GM12878 (cell line): ENCODE results near the gene OR5AC2. TPM values are rescaled to one million over a fixed set of nuclear protein-coding genes. Genes with fewer than 3 reads are reported as not detected.

Experiments
- ATAC-seq: fragments of 200-7000 bp; cut with Tn5 transposase; 3 replicates; pipeline ENCODE4 v1.9.1; 2020; ENCODE audit warnings: mild to moderate bottlenecking, moderate library complexity
- BruUV-seq: library from RNA; stranded (reverse); fragments of 400-500 nt; replicated peaks from 2 replicates; lab custom pipeline; 2021; lab: Mats Ljungman, UMichigan
- CTCF ChIA-PET: fragments of 300-600 bp; sonication (Branson Sonifier 250); formaldehyde crosslinking; extraction: SDS; loops from one replicate; lab custom pipeline; 2021; ENCODE audit warnings: inconsistent platforms; lab: Yijun Ruan, JAX
- POLR2A ChIA-PET: fragments of 350-600 bp; formaldehyde crosslinking; extraction: SDS; loops from one replicate; lab custom pipeline; 2021; ENCODE audit warnings: inconsistent platforms; lab: Charles Lee
- RAD21 ChIA-PET: fragments of 300-600 bp; sonication (Branson Sonifier 250); formaldehyde crosslinking; loops from one replicate; lab custom pipeline; 2023; ENCODE audit warnings: antibody characterized with exemption; ENCODE audit not compliant: unreplicated experiment; lab: Charles Lee
- SMC1A ChIA-PET: fragments of 300-600 bp; sonication (Branson Sonifier 250); formaldehyde crosslinking; loops from one replicate; lab custom pipeline; 2023; ENCODE audit not compliant: unreplicated experiment, uncharacterized antibody; lab: Charles Lee
- DNase-seq: peaks from one replicate; pipeline ENCODE4 v3.0.0-alpha.2; 2011; ENCODE audit warnings: low read depth, low spot score
- FAIRE-seq: peaks from 3 replicates; lab custom pipeline; 2011; peaks lifted over from hg19 to GRCh38; lab: Jason Lieb, UNC
- H2AFZ ChIP-seq: 2 replicates; pipeline ENCODE4 v1.6.0; 2011; ENCODE audit warnings: low read depth, low read length, control low read depth; ENCODE audit not compliant: control insufficient read depth
- H3K27ac ChIP-seq: 2 replicates; pipeline ENCODE4 v1.5.1; 2011; ENCODE audit warnings: control low read depth; ENCODE audit not compliant: control insufficient read depth, insufficient read depth
- H3K27me3 ChIP-seq, 2 experiments: replicated peaks in 1 of 2; 2 replicates each; pipeline versions ENCODE4 v1.6.0 to v1.6.1; 2011; ENCODE audit warnings: low read length in 1 of 2; ENCODE audit not compliant: control insufficient read depth in 2 of 2, insufficient read depth in 2 of 2
- H3K36me3 ChIP-seq, 2 experiments: 2 replicates each; pipeline ENCODE4 v1.5.1; 2011; ENCODE audit warnings: low read length in 1 of 2; ENCODE audit not compliant: control insufficient read depth in 2 of 2, insufficient read depth in 2 of 2
- H3K4me1 ChIP-seq: 2 replicates; pipeline ENCODE4 v1.6.1; 2011; ENCODE audit warnings: mild to moderate bottlenecking, low read length, moderate library complexity, mixed read lengths; ENCODE audit not compliant: control insufficient read depth, insufficient read depth
- H3K4me2 ChIP-seq: 2 replicates; pipeline ENCODE4 v1.6.0; 2011; ENCODE audit warnings: control low read depth; ENCODE audit not compliant: control insufficient read depth, insufficient read depth
- H3K4me3 ChIP-seq: fragments of 200-600 bp; sonication (generic); 2 replicates; pipeline ENCODE4 v1.5.1; 2016
- H3K79me2 ChIP-seq: 2 replicates; pipeline ENCODE4 v1.6.0; 2011; ENCODE audit warnings: low read length; ENCODE audit not compliant: control insufficient read depth, insufficient read depth
- H3K9ac ChIP-seq: 2 replicates; pipeline ENCODE4 v1.8.0; 2011; ENCODE audit warnings: low read length, control low read depth, mixed read lengths; ENCODE audit not compliant: control insufficient read depth, insufficient read depth
- H3K9me3 ChIP-seq: replicated peaks from 3 replicates; pipeline ENCODE4 v1.5.1; 2011; ENCODE audit warnings: mild to moderate bottlenecking, low read length; ENCODE audit not compliant: control insufficient read depth, insufficient read depth
- H4K20me1 ChIP-seq: 2 replicates; pipeline ENCODE4 v1.6.0; 2011; ENCODE audit not compliant: control insufficient read depth, insufficient read depth
- BACH1 ChIP-seq: fragments of 450-650 bp; IDR thresholded peaks from 2 replicates; pipeline ENCODE4 v1.6.1; 2017; ENCODE audit warnings: mild to moderate bottlenecking, borderline replicate concordance
- CEBPB ChIP-seq, 2 experiments: fragments of 150-350 bp in 1 of 2; IDR thresholded peaks; 2 replicates each; pipeline ENCODE4 v1.6.1; 2012 to 2014; ENCODE audit warnings: low read depth in 2 of 2, low read length in 2 of 2, borderline replicate concordance in 1 of 2, inconsistent platforms in 1 of 2
- CEBPZ ChIP-seq: fragments of 150-350 bp; IDR thresholded peaks from 2 replicates; pipeline ENCODE4 v1.6.1; 2016; ENCODE audit warnings: low read depth, low read length
- CREM ChIP-seq: IDR thresholded peaks from 2 replicates; pipeline ENCODE4 v1.6.1; 2014; ENCODE audit warnings: antibody characterized with exemption, low read depth
- E2F4 ChIP-seq: IDR thresholded peaks from 2 replicates; pipeline ENCODE4 v1.6.1; 2012; ENCODE audit warnings: low read depth, low read length, improper control_type of control experiment
- EP300 ChIP-seq, 2 experiments: fragments of 150-350 bp in 1 of 2; IDR thresholded peaks; 2 replicates each; pipeline ENCODE4 v1.6.1; 2011 to 2012; ENCODE audit warnings: low read depth in 2 of 2, low read length in 2 of 2, borderline replicate concordance in 1 of 2, improper control_type of control experiment in 1 of 2, inconsistent platforms in 1 of 2; ENCODE audit not compliant: control insufficient read depth in 1 of 2
- HCFC1 ChIP-seq: fragments of 150-350 bp; IDR thresholded peaks from 2 replicates; pipeline ENCODE4 v1.6.1; 2014; ENCODE audit warnings: low read length
- ZNF384 ChIP-seq: IDR thresholded peaks from 2 replicates; pipeline ENCODE4 v1.6.1; 2012; ENCODE audit warnings: low read depth, mild to moderate bottlenecking, low read length, improper control_type of control experiment, borderline replicate concordance
- WGBS: methylation state at CpG from one replicate; pipeline ENCODE4 v1.1.6; 2016; ENCODE audit warnings: low lambda C conversion rate; ENCODE audit not compliant: insufficient replicate concordance, insufficient coverage; ENCODE audit errors: missing lambda C conversion rate; 5-methylcytosine and 5-hydroxymethylcytosine counted together
- in situ Hi-C: fragments of 300-500 bp; cut with MboI; formaldehyde crosslinking; loops from 9 replicates; pipeline ENCODE4 v1.14.3; 2018; ENCODE audit warnings: mixed read lengths
- intact Hi-C: fragments of 100-400 bp; cut with micrococcal nuclease; formaldehyde crosslinking; loops from one replicate; pipeline ENCODE4 v1.14.2; 2022; ENCODE audit not compliant: unreplicated experiment
- polyA plus RNA-seq, 11 experiments: library from polyadenylated mRNA; depleted of rRNA in 4 of 11; unstranded in 6 of 11; stranded (reverse) in 5 of 11; fragments of >200 nt; fragmentation: Nextera tagmentation in 4 of 11; fragmentation: Illumina TruSeq in 1 of 11; extraction: Ambion mirVana in 4 of 11; extraction: Trizol in 1 of 11; gene quantifications; 1 replicate in 1 of 11; 2 replicates in 10 of 11; pipeline versions ENCODE4 v1.2.1 to v1.2.3, GENCODE V29; 2011 to 2016; ENCODE audit warnings: inconsistent platforms in 2 of 11, missing spikeins in 2 of 11, low read depth in 1 of 11
- total RNA-seq, 4 experiments: library from RNA; depleted of rRNA in 3 of 4; stranded (reverse); fragments of >200 nt in 3 of 4; fragmentation: Illumina TruSeq in 1 of 4; extraction: Trizol in 1 of 4; gene quantifications; 2 replicates each; pipeline versions ENCODE4 v1.2.1 to v1.2.3, GENCODE V29; 2013 to 2021

Gene OR5AC2
- total and polyA plus RNA-seq, 10 of the 15 experiments (the other 5 are each of a cell fraction or from before 2014, with no cell fraction given) = not detected

- no peak overlapping the region for H3K4me2 ChIP-seq
- intact Hi-C loops = no loop called here
- POLR2A ChIA-PET = no interaction called here
Measured at GRCh38 chr3:98057631-98058030, 29.3 kb upstream of the OR5AC2 start.

More at GRCh38 chr3:98057631-98058030, 29.3 kb upstream of the OR5AC2 start:
- H2AFZ ChIP-seq = no peak overlapping the region
- H3K27ac ChIP-seq = no peak overlapping the region
- H4K20me1 ChIP-seq = no peaks in the 10 kb centered on the region
- TF ChIP-seq EP300 (IDR thresholded peaks at IDR 0.05; ENCODE audit: borderline replicate concordance in 1 of 2, control insufficient read depth in 1 of 2, low read depth in 2 of 2, low read length in 2 of 2) = no peak
- no peak for TF ChIP-seq BACH1
- no peak for TF ChIP-seq HCFC1
- no peak for TF ChIP-seq E2F4
- TF ChIP-seq CREM = no peak
- no peak for TF ChIP-seq CEBPZ
- no peak for TF ChIP-seq CEBPB (IDR thresholded peaks at IDR 0.05; ENCODE audit: borderline replicate concordance in 1 of 2, low read depth in 2 of 2, low read length in 2 of 2)
- TF ChIP-seq ZNF384 = no peak
- no peak overlapping the region for H3K9ac ChIP-seq
- no peaks in the 10 kb centered on the region for H3K9me3 ChIP-seq
- RAD21 ChIA-PET = no interaction called here
- no peaks in the 10 kb centered on the region for H3K4me1 ChIP-seq
- H3K36me3 ChIP-seq = no peaks in the 10 kb centered on the region
- H3K79me2 ChIP-seq = no peaks in the 10 kb centered on the region
- no peaks in the 10 kb centered on the region for H3K27me3 ChIP-seq
- no TSS peak for BruUV-seq
- no peak overlapping the region for H3K4me3 ChIP-seq
- CTCF ChIA-PET = no interaction called here
- in situ Hi-C loops = no loop called here
- 88% methylated on average over 1 of the region's 1 CpG for WGBS
- FAIRE-seq (no peak), DNase-seq (no peak), ATAC-seq (no peak)
- SMC1A ChIA-PET = no interaction called here
